Activated CD4-positive, alpha-beta T cell treated with anti-CD3 and anti-CD28 coated beads, Interleukin-2, amount 10 ng/mL, durations not matched to agents 7 days and 5 days (primary cell): ENCODE measurements around the gene PRPF6. TPM values are rescaled to one million over a fixed set of nuclear protein-coding genes. Genes with fewer than 3 reads are reported as not detected.

ENCODE experiments used
- CTCF ChIA-PET: fragments of 350-600 bp; sonication (Branson Sonifier 250); formaldehyde crosslinking; loops from one replicate; lab custom pipeline; 2021; ENCODE audit warnings: antibody characterized with exemption; lab: Charles Lee
- POLR2A ChIA-PET: fragments of 350-600 bp; sonication (Branson Sonifier 250); formaldehyde crosslinking; loops from one replicate; lab custom pipeline; 2021; ENCODE audit warnings: antibody characterized with exemption; lab: Charles Lee
- DNase-seq: peaks from one replicate; pipeline ENCODE4 v3.0.0-alpha.2; 2020
- H3K27ac Mint-ChIP-seq: one replicate; pipeline ENCODE4 v1.8.0; 2021; ENCODE audit warnings: mild to moderate bottlenecking, moderate library complexity, mixed read lengths
- H3K27me3 Mint-ChIP-seq: one replicate; pipeline ENCODE4 v1.8.0; 2021; ENCODE audit warnings: mixed read lengths
- H3K36me3 Mint-ChIP-seq: one replicate; pipeline ENCODE4 v1.8.0; 2021; ENCODE audit warnings: low read depth, mixed read lengths
- H3K4me1 Mint-ChIP-seq: one replicate; pipeline ENCODE4 v1.8.0; 2021; ENCODE audit warnings: mixed read lengths
- H3K4me3 Mint-ChIP-seq: one replicate; pipeline ENCODE4 v1.8.0; 2021; ENCODE audit warnings: mild to moderate bottlenecking, moderate library complexity, mixed read lengths
- H3K9me3 Mint-ChIP-seq: one replicate; pipeline ENCODE4 v1.8.0; 2021; ENCODE audit warnings: mixed read lengths
- total RNA-seq, 2 experiments: library from RNA; stranded (reverse); gene quantifications; one replicate each; pipeline ENCODE4 v1.2.3, GENCODE V29; 2021

The PRPF6 gene
- total RNA-seq, 2 experiments from 2014 or later = 67.1 to 70.8 TPM

DNA sequence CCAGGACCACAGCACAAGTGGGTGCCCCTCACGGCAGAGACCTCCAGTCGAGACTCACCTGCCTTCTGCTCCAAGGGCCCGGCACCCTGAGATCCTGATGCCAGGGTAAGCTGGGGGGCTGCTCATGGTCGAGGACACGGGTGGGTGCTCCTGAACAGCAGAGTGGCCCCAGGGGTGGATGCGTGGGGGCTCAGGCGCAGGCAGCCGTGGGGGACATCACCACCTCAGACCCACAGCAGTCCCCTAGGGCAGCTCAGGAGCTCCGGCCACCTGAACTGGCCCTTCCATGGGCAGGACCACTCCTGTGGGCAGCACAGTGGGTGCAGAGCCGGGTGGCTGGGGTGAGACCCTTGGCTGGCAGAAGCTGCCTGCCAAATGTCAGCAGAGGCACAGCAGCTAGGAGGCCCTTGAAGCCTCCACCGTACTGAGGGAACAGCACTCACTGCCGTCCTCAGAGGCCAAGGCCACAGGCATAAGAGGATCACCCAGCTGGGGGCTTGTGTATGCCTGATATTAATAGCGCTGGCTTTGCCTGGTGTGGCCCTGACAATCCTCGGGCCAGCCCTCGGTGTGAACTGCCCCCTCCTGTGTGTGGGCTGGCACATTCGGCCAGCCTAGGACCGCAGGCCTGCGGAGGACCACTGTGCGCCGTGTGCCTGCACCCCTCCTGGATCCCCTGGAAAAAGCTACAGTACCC lies 30.1 kb upstream of the PRPF6 start:
- Mint-ChIP-seq H3K4me3 (no peak overlapping the region), H3K9me3 (no peaks in the 10 kb centered on the region), H3K4me1 (peaks cover 60% of the 10 kb centered on the region), H3K36me3 (peaks cover 5% of the 10 kb centered on the region), H3K27me3 (no peaks in the 10 kb centered on the region), H3K27ac (no peak overlapping the region)
- POLR2A ChIA-PET = no interaction called here
- no peak for DNase-seq
- CTCF ChIA-PET = interaction anchor here (1.0 kb wide), 1 partner anchor 414 kb away, joined by 5 read pairs; the partner anchor contains the start of gene PTK6

DNA sequence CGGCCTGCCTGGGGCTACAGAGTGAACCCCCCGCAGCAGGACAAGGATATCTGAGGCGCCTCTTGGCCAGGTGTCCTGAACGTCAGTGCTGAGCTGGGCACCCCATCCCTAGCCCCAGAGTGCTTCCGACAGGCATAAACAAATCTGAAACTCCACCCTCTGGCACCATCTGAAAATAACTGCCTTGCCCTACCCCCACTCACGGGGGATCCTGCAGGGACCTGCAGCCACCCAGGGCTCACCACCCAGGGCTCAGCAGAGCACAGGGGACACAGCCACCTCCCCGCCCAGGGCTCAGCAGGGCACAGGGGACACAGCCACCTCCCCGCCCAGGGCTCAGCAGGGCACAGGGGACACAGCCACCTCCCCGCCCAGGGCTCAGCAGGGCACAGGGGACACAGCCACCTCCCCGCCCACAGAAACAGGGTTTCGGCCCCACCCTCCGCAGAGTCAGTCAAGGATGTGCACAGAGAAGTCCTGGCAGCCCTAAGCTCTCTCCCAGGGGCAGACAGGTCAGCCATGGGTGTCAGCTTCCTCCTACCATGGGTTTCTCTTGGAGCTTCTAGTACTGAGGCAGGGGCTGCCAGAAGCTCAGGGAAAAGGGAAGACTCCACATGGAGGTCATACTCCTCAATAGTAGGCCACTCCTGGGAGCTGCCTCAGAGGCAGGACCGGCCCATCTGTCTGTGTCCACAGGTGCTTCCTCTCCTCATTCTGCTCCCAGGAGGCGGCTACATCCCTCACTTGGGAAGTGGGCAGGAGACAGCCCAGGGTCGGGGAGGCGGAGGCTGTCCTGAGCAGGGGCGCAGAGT lies 29.3 kb upstream of the PRPF6 start:
- DNase-seq = no peak
- CTCF ChIA-PET = interaction anchor here (1.0 to 1.5 kb wide), 3 partner anchors 9 to 414 kb away, joined by 4 to 7 read pairs (median 5); partner anchors contain the start of genes PTK6 and SAMD10
- Mint-ChIP-seq H3K4me3 (no peak overlapping the region), H3K27ac (peak overlapping the region; percentile 9), H3K9me3 (no peaks in the 10 kb centered on the region), H3K27me3 (no peaks in the 10 kb centered on the region), H3K4me1 (peaks cover 60% of the 10 kb centered on the region), H3K36me3 (peaks cover 5% of the 10 kb centered on the region)
- POLR2A ChIA-PET = no interaction called here

DNA sequence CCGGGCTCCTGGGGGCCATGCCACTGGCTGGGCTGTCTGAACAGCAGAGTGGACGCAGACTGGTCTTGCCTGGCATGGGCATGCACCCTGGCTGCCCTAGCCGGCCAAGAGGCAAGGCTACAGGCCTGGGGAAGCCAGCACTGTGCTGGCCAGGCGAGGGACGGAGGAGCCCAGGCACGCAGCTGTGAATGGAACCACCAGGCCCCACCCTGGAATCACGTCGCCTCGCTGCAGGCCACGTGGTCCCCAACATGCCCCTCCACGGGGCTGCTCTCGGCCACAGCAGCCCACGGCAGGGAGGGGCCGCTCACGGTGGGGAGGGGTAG lies 28.8 kb upstream of the PRPF6 start:
- Mint-ChIP-seq H3K27me3 (no peaks in the 10 kb centered on the region), H3K4me1 (peaks cover 58% of the 10 kb centered on the region), H3K36me3 (peaks cover 5% of the 10 kb centered on the region), H3K27ac (no peak overlapping the region), H3K4me3 (no peak overlapping the region), H3K9me3 (no peaks in the 10 kb centered on the region)
- no peak for DNase-seq
- POLR2A ChIA-PET = no interaction called here
- CTCF ChIA-PET = interaction anchor here (1.4 to 1.6 kb wide), 3 partner anchors 9 to 86 kb away, joined by 3 to 7 read pairs (median 4); partner anchors contain the start of gene SAMD10

DNA sequence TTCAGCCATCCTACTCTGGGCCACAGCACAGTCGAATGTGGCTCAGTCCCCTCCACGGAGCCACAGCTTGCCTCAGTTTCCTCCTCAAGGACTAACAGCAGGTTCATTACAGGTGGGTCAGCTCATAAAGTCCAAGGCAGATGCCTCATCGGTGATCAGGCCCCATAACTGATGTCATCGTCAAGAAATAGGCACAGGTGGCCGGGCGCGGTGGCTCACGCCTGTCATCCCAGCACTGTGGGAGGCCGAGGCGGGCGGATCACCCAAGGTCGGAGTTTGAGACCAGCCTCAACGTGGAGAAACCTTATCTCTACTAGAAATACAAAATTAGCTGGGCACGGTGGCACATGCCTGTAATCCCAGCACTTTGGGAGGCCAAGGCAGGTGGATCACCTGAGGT lies 28.2 kb upstream of the PRPF6 start:
- Mint-ChIP-seq H3K4me3 (no peak overlapping the region), H3K36me3 (peaks cover 5% of the 10 kb centered on the region), H3K27me3 (no peaks in the 10 kb centered on the region), H3K9me3 (no peaks in the 10 kb centered on the region), H3K4me1 (peaks cover 58% of the 10 kb centered on the region), H3K27ac (no peak overlapping the region)
- ChIA-PET POLR2A (no interaction called here), CTCF (interaction anchor here (0.7 to 1.6 kb wide), 4 partner anchors 10 to 186 kb away, joined by 3 to 7 read pairs (median 4); partner anchors contain the start of gene SAMD10)
- DNase-seq = no peak

DNA sequence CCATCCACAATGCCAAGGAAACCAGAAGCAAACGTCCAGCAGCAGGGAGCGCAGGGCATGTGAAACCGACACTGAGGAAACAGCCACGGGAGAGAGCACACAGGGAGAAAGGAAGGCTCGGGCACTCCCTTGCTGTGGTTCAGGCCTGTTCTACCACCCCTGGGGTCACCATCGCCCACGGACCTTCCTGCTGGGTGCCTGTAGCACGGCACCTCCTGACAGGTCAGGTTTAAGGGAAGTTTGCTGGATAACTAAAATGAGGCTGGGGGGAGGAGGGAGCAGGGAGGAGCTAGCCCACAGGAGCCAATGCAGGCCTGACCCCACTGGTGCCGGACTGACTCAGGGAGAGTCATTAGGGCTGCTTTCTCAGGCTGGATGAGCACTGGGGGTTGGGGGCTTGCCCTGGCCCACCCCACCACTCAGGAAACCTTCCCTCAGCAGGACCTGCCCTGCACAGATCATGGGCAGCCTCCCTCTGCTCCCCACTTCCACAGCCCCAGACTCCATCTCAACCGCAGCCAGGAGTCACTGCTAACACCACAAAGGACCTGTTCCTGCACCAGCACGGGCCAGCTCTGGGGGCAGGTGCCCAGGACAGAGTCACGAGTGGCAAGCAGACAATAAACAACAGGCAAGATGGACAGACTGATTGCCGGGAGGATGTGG lies 27.0 kb upstream of the PRPF6 start:
- Mint-ChIP-seq H3K4me3 (peak overlapping the region; percentile 79), H3K9me3 (no peaks in the 10 kb centered on the region), H3K4me1 (peaks cover 54% of the 10 kb centered on the region), H3K27me3 (no peaks in the 10 kb centered on the region), H3K27ac (no peak overlapping the region), H3K36me3 (peaks cover 3% of the 10 kb centered on the region)
- ChIA-PET CTCF (interaction anchor here (0.7 to 1.6 kb wide), 3 partner anchors 27 to 187 kb away, joined by 3 read pairs; partner anchors contain the start of gene PRPF6), POLR2A (no interaction called here)
- DNase-seq = no peak

DNA sequence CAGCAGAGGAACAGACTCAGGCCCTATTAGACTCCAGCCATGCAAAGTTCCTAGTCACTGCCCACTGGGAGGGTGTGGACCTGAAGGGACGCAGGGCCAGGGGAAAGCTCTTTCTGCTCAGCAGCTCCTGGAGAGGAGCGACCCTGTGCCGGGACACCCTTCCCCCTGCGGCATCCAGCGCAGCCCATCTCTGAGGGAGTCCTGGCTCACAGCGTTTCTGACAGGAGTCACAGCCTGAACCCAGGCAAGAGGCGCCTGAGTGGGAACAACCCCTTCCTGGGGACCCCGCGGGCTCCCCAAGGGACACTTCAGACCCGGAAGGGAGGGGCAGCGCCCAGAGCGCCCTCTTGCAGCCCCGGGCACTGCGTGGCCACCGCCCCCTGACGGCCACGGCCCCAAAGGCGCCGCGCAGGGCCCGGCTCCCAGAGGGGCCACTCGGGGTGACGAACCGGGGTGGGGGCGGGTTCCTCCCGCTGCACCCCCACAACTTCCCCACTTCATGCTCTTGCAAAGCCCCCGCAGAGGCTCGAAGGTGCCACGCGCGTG lies 25.6 kb upstream of the PRPF6 start:
- POLR2A ChIA-PET = no interaction called here
- Mint-ChIP-seq H3K4me3 (peak overlapping the region; percentile 79), H3K27me3 (no peaks in the 10 kb centered on the region), H3K36me3 (peaks cover 3% of the 10 kb centered on the region), H3K9me3 (no peaks in the 10 kb centered on the region), H3K4me1 (peaks cover 42% of the 10 kb centered on the region), H3K27ac (peak overlapping the region; percentile 83)
- CTCF ChIA-PET = interaction anchor here (0.6 to 1.2 kb wide), 4 partner anchors 13 to 161 kb away, joined by 3 read pairs; no protein-coding TSS in a partner anchor
- peak; percentile 42 for DNase-seq

DNA sequence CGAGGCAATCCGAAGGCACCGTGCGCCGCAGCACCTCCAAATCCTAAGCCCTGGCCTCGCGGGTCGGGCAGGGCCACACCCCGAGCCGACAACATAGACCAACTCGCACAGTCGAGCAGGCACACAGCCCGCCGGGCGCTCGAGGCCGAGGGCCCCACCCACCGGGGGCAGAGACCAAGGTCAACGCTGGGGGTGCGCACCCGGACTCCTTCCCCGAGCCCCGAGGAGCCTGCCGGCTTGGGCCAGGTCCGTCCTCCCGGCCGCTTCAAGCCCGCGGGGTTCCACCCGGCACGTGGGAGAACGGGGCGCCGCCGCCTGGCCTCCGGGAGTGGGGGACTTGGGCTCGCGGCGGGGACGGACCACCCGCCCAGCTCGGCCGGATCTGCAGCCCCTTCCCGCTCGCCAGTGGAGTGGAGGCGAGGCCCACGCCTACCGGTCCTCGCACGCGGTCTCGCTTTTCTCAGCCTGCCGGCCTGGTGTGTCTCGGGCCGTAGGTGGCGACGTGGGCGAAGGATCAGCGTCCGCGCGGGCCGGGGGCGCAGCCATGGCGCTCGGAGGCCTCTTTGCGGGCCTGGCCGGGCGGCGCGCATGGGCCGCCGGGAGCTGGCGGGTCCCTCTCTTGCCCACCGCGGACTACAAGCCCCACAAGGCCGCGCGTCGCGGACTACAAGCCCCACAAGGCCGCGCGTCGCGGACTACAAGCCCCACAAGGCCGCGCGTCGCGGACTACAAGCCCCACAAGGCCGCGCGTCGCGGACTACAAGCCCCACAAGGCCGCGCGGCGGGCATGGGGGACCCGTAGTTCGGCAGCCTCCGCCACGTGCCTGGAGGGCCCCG lies 24.9 kb upstream of the PRPF6 start, which contains the start of gene UCKL1:
Gene UCKL1 (minus strand): TSS at position 590 of the 837 bp plus-strand sequence. CDS start 44 bp downstream, at position 546.
- CTCF ChIA-PET = interaction anchor here (1.0 to 2.0 kb wide), 7 partner anchors 12 to 419 kb away, joined by 3 to 8 read pairs (median 5); partner anchors contain the start of genes PRPF6, PTK6 and SAMD10
- peak within 1 kb of the TSS; percentile 87 for H3K27ac Mint-ChIP-seq
- peak; percentile 91 for DNase-seq
- H3K27me3 Mint-ChIP-seq = no peaks in the 10 kb centered on the region
- peaks cover 3% of the 10 kb centered on the region for H3K36me3 Mint-ChIP-seq
- peaks cover 42% of the 10 kb centered on the region for H3K4me1 Mint-ChIP-seq
- H3K4me3 Mint-ChIP-seq = peak within 1 kb of the TSS; percentile 79
- POLR2A ChIA-PET = interaction anchor here (0.6 to 0.7 kb wide), 2 partner anchors 22 to 516 kb away, joined by 3 read pairs; no protein-coding TSS in a partner anchor
- H3K9me3 Mint-ChIP-seq = no peaks in the 10 kb centered on the region

DNA sequence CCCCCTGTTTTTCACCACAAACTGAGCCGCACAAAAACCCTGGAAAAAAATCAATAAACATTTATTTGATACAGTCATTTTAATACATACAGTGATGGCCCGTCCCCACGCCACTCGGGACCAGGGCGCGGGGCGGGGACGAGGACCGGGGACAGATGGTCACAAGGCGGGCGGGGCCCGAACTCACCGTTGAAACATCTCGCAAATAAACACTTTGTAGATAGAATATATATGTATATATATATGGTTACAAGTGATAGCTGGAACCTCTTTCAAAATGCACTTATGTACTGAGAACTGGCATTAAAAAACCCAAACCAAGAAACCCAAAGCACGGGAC lies 24.3 kb upstream of the PRPF6 start:
- no peak for DNase-seq
- Mint-ChIP-seq H3K4me1 (peaks cover 40% of the 10 kb centered on the region), H3K4me3 (peak overlapping the region; percentile 77), H3K36me3 (peaks cover 5% of the 10 kb centered on the region), H3K27me3 (no peaks in the 10 kb centered on the region), H3K9me3 (no peaks in the 10 kb centered on the region), H3K27ac (peak overlapping the region; percentile 86)
- ChIA-PET POLR2A (interaction anchor here (0.6 to 0.7 kb wide), 2 partner anchors 21 to 516 kb away, joined by 3 read pairs; no protein-coding TSS in a partner anchor), CTCF (interaction anchor here (1.0 to 2.0 kb wide), 7 partner anchors 11 to 419 kb away, joined by 3 to 8 read pairs (median 5); partner anchors contain the start of genes PRPF6, PTK6 and SAMD10)

DNA sequence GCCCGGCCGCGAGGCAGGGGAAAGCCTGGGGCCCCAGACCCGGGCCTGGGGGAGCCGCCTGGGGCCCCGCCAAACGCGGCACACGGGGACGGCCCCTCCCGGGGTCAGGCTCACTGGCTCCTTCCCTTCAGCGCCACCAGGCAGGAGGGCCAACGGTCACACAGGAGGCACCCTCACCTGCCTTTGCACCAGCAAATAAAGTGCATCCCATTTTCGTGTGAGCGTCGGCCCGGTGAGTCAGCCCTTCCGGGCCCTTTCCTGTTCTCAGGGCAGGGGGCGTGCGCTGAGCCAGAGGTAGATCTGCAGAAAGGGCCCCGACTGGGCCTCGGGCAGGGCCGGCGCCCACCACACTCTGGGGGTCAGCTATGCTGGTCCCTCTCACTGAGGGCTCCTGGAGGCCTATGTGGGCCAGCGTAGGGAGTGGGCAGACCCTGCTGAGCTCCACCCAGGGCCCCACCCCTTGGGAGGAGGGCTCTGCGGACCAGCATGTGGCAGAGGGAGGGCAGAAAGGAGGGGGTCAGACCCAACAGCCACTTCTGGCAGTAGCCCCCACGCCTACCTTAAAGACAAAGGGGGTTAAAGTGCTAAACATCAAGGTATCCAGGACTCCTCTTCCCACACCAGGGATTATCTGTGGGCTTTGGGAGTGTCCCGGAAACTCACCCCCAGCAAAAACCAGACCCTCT lies 23.8 kb upstream of the PRPF6 start:
- peak overlapping the region; percentile 65 for H3K4me3 Mint-ChIP-seq
- no peaks in the 10 kb centered on the region for H3K27me3 Mint-ChIP-seq
- peaks cover 6% of the 10 kb centered on the region for H3K36me3 Mint-ChIP-seq
- CTCF ChIA-PET = interaction anchor here (0.7 to 2.0 kb wide), 6 partner anchors 14 to 420 kb away, joined by 3 to 8 read pairs (median 4); partner anchors contain the start of gene PTK6
- H3K9me3 Mint-ChIP-seq = no peaks in the 10 kb centered on the region
- peaks cover 37% of the 10 kb centered on the region for H3K4me1 Mint-ChIP-seq
- DNase-seq = peak; percentile 70
- POLR2A ChIA-PET = interaction anchor here (0.6 kb wide), 1 partner anchor 80 kb away, joined by 3 read pairs; no protein-coding TSS in a partner anchor
- peak overlapping the region; percentile 87 for H3K27ac Mint-ChIP-seq

DNA sequence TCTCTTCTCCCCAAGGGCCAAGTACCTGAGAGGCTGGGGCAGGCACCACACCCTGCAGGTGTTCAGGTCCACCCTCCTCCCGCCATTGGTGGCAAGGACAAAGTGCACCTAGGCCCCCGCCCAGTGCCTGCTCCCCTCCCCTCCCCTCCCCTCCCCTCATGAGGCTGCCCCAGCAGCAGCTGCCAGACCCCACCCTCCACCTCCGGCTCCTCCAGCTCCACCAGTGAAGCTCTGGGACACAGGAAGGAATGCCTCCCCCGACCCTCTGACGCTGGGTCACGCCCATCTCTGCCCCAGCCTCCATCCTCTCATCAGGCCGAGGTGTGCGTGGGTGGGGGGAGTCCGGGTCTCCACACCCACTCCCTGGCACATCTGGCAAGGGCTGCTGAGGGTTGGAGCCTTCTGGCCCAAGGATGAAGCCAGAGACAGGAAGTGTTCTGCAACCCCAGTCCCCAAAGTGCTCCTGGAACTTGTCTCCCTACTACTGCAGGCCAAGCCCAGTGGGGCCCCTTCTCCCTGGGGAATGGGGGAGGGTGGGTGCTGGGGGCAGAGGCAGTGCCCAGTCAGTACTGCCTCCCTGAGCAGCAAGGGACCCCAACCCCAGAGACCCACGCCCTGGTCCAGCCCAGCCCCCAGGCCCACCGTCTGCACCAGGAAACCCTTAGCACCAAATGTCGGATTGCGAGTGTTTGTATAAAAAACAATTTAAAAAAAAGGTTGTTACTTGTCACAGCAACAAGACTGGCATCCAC lies 23.1 kb upstream of the PRPF6 start:
- H3K4me3 Mint-ChIP-seq = no peak overlapping the region
- H3K27me3 Mint-ChIP-seq = no peaks in the 10 kb centered on the region
- H3K4me1 Mint-ChIP-seq = peaks cover 34% of the 10 kb centered on the region
- H3K9me3 Mint-ChIP-seq = no peaks in the 10 kb centered on the region
- H3K27ac Mint-ChIP-seq = peak overlapping the region; percentile 87
- no peak for DNase-seq
- peaks cover 7% of the 10 kb centered on the region for H3K36me3 Mint-ChIP-seq
- CTCF ChIA-PET = interaction anchor here (0.7 to 2.0 kb wide), 4 partner anchors 79 to 420 kb away, joined by 3 to 8 read pairs (median 4); partner anchors contain the start of gene PTK6
- POLR2A ChIA-PET = interaction anchor here (0.6 kb wide), 1 partner anchor 79 kb away, joined by 3 read pairs; no protein-coding TSS in a partner anchor
